Fibroblast of skin of scalp (primary cell): Measurements from ENCODE around the gene CYS1.
"Not testable (repeated sequence)": the region's sequence is repeated elsewhere in the genome, so short reads cannot be mapped to it uniquely, and the experiment has no call there.

Experiments
- DNase-seq: peaks from one replicate; pipeline ENCODE4 v3.0.0-alpha.2; 2013

CYS1 gene

GRCh38 chr2:10046931-10047330 is 33.3 kb downstream of the CYS1 start:
- no peak for DNase-seq

DNA sequence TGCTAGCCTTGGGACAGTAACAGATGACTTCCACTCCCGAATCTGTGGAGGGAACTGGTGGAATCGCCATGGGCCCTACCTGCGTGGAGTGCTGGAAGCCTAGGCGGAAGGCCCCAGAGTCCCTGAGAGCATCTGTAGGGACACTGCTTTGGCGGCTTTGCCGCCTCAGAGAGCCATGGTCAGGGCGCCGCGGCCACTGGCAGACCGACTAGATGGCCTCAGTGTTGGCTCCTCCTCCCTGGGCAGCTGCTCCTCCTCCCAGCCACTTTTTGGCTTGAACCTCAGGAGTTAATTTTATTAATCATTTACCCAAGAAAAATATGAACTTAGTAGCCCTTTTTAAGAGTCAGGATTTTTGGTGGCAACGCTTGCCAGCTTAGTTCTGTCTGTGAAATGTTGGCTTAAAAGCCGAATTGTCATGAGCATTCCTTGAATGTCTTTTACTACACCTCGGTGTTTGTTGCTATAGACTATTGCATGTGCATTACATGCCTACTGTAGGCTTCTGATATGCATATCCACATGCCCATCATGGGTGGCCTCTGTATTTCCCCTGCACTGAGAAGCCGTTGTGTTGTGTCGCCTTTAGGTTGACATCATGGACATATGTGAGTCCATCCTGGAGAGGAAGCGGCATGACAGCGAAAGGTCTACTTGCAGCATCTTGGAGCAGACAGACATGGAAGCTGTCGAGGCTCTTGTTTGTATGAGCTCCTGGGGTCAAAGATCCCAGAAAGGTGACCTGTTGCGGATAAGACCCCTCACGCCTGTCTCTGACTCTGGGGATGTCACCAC is 34.5 kb downstream of the CYS1 start:
- peak; percentile 15 for DNase-seq

DNA sequence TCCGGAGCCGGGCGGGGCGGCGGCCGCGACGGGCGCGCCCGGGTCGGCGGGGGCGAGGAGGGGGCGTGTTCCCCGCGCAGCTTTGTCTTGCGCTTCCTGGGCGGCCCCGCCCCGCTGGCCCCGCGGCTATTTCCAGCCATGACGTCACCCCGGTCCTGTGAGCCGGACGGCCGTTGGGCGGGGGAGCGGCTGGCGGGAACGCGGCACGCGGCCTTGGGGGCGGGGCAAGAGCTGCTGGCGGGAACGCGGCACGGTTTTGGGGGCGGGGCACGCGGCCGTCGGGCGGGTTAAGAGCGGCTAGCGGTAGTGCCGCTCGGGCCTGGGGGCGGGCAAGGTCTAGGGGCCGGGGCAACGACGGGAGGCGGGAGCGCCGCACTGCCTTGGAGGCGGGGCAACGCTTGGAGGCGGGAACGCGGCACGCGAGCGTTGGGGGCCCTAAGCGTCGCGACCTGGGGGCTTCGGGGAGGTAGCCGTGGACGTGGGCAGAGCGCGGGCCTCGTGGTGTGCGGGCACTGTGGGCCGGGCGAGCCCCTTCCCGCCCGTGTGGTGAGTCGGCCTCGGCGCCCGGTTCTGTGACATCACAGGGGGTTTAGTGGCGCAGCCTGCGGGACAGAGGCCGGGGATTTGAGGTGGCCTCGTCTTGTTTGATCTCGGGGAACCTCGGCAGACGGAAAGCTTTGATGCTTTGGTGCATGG is 36.2 kb downstream of the CYS1 start:
- DNase-seq, result peak; percentile 92

DNA sequence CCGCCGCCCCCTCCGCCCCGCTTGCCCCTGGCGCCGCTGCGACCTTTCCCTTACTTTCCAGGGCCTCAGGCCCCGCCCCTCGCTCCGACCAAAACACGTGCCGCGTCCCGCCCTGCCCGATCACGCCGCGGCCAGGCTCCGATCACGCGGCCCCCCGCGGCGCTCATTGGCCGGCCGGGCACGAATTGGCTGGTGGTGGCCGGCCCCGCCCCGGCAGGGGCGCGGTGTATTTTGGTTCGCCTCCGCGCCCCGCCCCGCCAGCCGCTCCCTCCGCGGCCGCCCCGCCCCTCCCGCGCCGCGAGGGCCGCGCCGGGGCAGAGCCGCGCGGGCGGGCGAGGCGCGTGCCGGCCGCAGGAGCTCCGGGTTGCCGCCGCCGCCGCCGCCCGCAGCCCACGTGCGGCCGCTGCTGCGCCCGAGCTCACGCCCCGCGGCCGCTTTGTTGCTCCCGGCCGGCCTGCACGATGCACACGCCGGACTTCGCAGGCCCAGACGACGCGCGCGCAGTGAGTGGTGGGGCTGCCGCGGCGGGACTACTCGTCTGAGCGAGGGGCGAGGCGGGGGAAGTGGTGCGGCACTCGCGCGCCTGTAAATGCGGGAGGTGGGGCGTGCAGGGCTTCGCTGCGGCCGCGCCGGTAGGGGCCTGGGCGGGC is 36.8 kb downstream of the CYS1 start, which contains the start of gene KLF11:
TSS of gene KLF11 (plus strand) at position 295 of the 650 bp plus-strand sequence. CDS start at position 462, 167 bp downstream.
- DNase-seq, result peak; percentile 93

- DNase-seq, result peak; percentile 61
Measured at GRCh38 chr2:10042301-10043161, 37.7 kb downstream of the CYS1 start.

- DNase-seq, result no peak
Measured at GRCh38 chr2:10041711-10042110, 38.5 kb downstream of the CYS1 start.

GRCh38 chr2:10039658-10040410 is 40.4 kb downstream of the CYS1 start:
- no peak for DNase-seq

DNA sequence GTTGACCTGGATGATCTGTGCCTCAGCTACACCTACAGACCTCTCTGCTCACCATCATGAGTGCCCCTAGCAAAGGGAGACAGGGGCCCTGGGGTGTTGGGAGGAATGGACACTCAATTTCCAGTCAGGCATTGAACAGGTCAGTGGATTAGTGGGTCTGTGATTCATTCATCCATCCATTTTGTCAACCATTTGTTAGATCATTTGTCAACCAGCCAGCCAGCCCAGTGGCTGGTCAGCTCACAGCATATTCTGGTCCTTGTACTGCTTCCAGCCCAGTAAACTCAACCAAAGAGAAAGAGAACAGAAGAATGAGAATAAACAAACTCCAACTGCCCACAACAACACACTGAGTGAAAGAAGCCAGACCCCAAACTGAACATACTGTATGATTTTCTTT is 41.5 kb downstream of the CYS1 start:
- no peak for DNase-seq

- no peak for DNase-seq
Measured at GRCh38 chr2:10038123-10038522, 42.1 kb downstream of the CYS1 start.

- DNase-seq, result peak; percentile 59
Measured at GRCh38 chr2:10036095-10036884, 43.9 kb downstream of the CYS1 start.

GRCh38 chr2:10035633-10036032 is 44.6 kb downstream of the CYS1 start:
- no peak for DNase-seq

GRCh38 chr2:10035053-10035422 is 45.2 kb downstream of the CYS1 start:
- DNase-seq, result no peak

GRCh38 chr2:10034333-10035052 is 45.7 kb downstream of the CYS1 start:
- no peak for DNase-seq

GRCh38 chr2:10033251-10034006 is 46.8 kb downstream of the CYS1 start:
- no peak for DNase-seq

- DNase-seq, result no peak
Measured at GRCh38 chr2:10032746-10033105, 47.5 kb downstream of the CYS1 start.

- no peak for DNase-seq
Measured at GRCh38 chr2:10031886-10032745, 48.1 kb downstream of the CYS1 start.

DNA sequence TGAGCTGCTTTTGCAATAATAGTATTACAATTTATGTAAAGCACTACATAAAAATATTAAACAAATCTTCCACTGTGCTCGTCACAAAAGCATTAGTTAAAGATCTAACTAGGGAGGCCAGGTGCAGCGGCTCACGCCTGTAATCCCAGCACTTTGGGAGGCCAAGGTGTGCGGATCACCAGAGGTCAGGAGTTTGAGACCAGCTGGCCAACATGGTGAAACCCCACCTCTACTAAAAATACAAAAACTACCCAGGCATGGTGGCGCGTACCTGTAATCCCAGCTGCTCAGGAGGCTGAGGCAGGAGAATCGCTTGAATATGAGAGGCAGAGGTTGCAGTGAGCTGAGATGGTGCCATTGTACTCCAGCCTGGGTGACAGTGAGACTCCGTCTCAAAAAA is 49.4 kb downstream of the CYS1 start:
- not testable (repeated sequence) for DNase-seq

- DNase-seq, result no peak
Measured at GRCh38 chr2:10030311-10030736, 49.9 kb downstream of the CYS1 start.

DNA sequence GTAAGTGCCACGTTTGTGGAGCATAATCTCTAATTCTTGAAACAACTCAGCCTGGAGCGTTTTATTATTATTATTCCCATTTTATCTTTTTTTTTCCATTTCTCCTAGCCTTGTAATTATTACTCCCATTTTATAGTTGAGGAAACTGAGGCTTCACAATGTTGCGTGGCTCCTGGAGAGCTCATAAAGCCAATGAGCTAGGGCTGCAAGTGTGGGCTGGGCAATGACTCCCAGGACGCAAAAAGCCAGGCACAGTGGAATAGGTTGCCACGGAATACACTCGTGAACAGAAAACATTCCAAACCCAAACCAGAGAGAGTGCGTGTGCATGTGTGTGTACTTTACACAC is 50.4 kb downstream of the CYS1 start:
- DNase-seq, result no peak
